Measurements from ENCODE around the gene UNC13B. TPM values are rescaled to one million over a fixed set of nuclear protein-coding genes. Genes with fewer than 3 reads are reported as not detected.

The UNC13B gene
- total RNA-seq, 1 experiment from 2014 or later = 17.6 TPM

- no peaks in the 10 kb centered on the region for H3K36me3 ChIP-seq (ENCODE audit: control insufficient read depth in 1 of 2, insufficient read depth in 2 of 2, low read length in 2 of 2)
- no peaks in the 10 kb centered on the region for H3K9me3 ChIP-seq (ENCODE audit: control insufficient read depth in 1 of 2, insufficient read depth in 1 of 2, low read depth in 1 of 2, low read length in 2 of 2)
- intact Hi-C loops (cut with micrococcal nuclease) = loop anchor here (1.0 to 10.0 kb wide), 4 partner anchors 47 to 540 kb away; partner anchors contain the start of genes CCDC107, RMRP, SIT1 and UNC13B
- H3K9ac ChIP-seq (ENCODE audit: low read length) = peak overlapping the region; percentile 52
- peak overlapping the region; percentile 98 for H3K4me2 ChIP-seq (ENCODE audit: low read length)
- H3K4me1 ChIP-seq (ENCODE audit: control insufficient read depth in 1 of 2, insufficient read depth in 2 of 2, low read length in 2 of 2) = peaks cover 39 to 65% of the 10 kb centered on the region in 2 experiments
- CTCF ChIA-PET = interaction anchor here (0.6 to 2.8 kb wide), 21 partner anchors 10 to 489 kb away, joined by 3 to 22 read pairs (median 3); partner anchors contain the start of genes FANCG, PIGO, RUSC2 and STOML2
- POLR2A ChIA-PET = interaction anchor here (0.6 to 1.5 kb wide), 6 partner anchors 12 to 450 kb away, joined by 3 to 10 read pairs (median 4); partner anchors contain the start of genes PIGO, STOML2 and UNC13B
- BruUV-seq (replicated peaks) = TSS peak; percentile 50
- no peaks in the 10 kb centered on the region for H4K20me1 ChIP-seq (ENCODE audit: insufficient read depth)
- ATAC-seq (no peak), DNase-seq (ENCODE audit: low read depth, low spot score) (no peak)
- H3K79me2 ChIP-seq (ENCODE audit: insufficient read depth, low read length) = no peaks in the 10 kb centered on the region
- H3K27ac ChIP-seq (ENCODE audit: low read depth, low read length) = peak overlapping the region; percentile 56
- no peaks in the 10 kb centered on the region for H3K27me3 ChIP-seq (ENCODE audit: insufficient read depth, low read length)
- peak overlapping the region; percentile 58 to 68 for H3K4me3 ChIP-seq (replicated peaks in 1 of 2; ENCODE audit: low read depth in 1 of 2, low read length in 2 of 2)
- RAD21 ChIA-PET (ENCODE audit: low non-redundant PET in 1 of 2, low total read pairs in 2 of 2, uncharacterized antibody in 2 of 2, unreplicated experiment in 2 of 2) = no interaction called here
- no peak overlapping the region for H2AFZ ChIP-seq (ENCODE audit: low read depth, low read length, poor library complexity, severe bottlenecking)
- no peaks in the 10 kb centered on the region for H3K9me2 ChIP-seq (ENCODE audit: insufficient read depth)
- TF ChIP-seq POLR2AphosphoS5 (IDR thresholded peaks at IDR 0.05; ENCODE audit: low read depth, low read length) (0 out of 2 replicates have a peak, but pooled peaks have one; percentile 12), EZH2phosphoT487 (IDR thresholded peaks at IDR 0.05; ENCODE audit: borderline replicate concordance) (no peak)
Measured at GRCh38 chr9:35114840-35115628, 46.8 kb upstream of the UNC13B start.

- intact Hi-C loops (cut with micrococcal nuclease) = loop anchor here (1.0 to 10.0 kb wide), 7 partner anchors 46 to 539 kb away; partner anchors contain the start of genes CCDC107, RMRP, SIT1 and UNC13B
- Histone ChIP-seq H3K27ac (ENCODE audit: low read depth, low read length) (peak within 1 kb of the TSS; percentile 56), H2AFZ (ENCODE audit: low read depth, low read length, poor library complexity, severe bottlenecking) (peak within 1 kb of the TSS; percentile 91), H3K4me2 (ENCODE audit: low read length) (peak within 1 kb of the TSS; percentile 98), H3K27me3 (ENCODE audit: insufficient read depth, low read length) (no peaks in the 10 kb centered on the region), H3K4me1 (ENCODE audit: control insufficient read depth in 1 of 2, insufficient read depth in 2 of 2, low read length in 2 of 2) (peaks cover 35 to 56% of the 10 kb centered on the region in 2 experiments), H3K79me2 (ENCODE audit: insufficient read depth, low read length) (no peaks in the 10 kb centered on the region), H3K9ac (ENCODE audit: low read length) (peak within 1 kb of the TSS; percentile 52), H3K9me3 (ENCODE audit: control insufficient read depth in 1 of 2, insufficient read depth in 1 of 2, low read depth in 1 of 2, low read length in 2 of 2) (no peaks in the 10 kb centered on the region), H4K20me1 (ENCODE audit: insufficient read depth) (no peaks in the 10 kb centered on the region), H3K36me3 (ENCODE audit: control insufficient read depth in 1 of 2, insufficient read depth in 2 of 2, low read length in 2 of 2) (no peaks in the 10 kb centered on the region), H3K4me3 (replicated peaks in 1 of 2; ENCODE audit: low read depth in 1 of 2, low read length in 2 of 2) (peak within 1 kb of the TSS; percentile 58 to 68), H3K9me2 (ENCODE audit: insufficient read depth) (no peaks in the 10 kb centered on the region)
- ChIA-PET POLR2A (interaction anchor here (0.6 to 1.5 kb wide), 7 partner anchors 13 to 451 kb away, joined by 3 to 10 read pairs (median 4); partner anchors contain the start of genes PIGO, STOML2, UNC13B and VCP), RAD21 (ENCODE audit: low non-redundant PET in 1 of 2, low total read pairs in 2 of 2, uncharacterized antibody in 2 of 2, unreplicated experiment in 2 of 2) (interaction anchor here in 1 of 2 experiments (1.8 kb wide), 1 partner anchor 143 kb away, joined by 7 read pairs; no protein-coding TSS in a partner anchor), CTCF (interaction anchor here (0.6 to 2.8 kb wide), 20 partner anchors 10 to 488 kb away, joined by 3 to 22 read pairs (median 4); partner anchors contain the start of genes FANCG, PIGO, RUSC2 and STOML2)
- ATAC-seq (peak; percentile 73), DNase-seq (ENCODE audit: low read depth, low spot score) (peak; percentile 93)
- TF ChIP-seq ZNF274 (IDR thresholded peaks at IDR 0.05; ENCODE audit: low read depth, low read length) (no peak), TCF7L2 (IDR thresholded peaks at IDR 0.05; ENCODE audit: borderline replicate concordance, extremely low read depth, insufficient read depth, insufficient read length) (peak; percentile 59), POLR2AphosphoS5 (IDR thresholded peaks at IDR 0.05; ENCODE audit: low read depth, low read length) (peak; percentile 59), FOSL1 (IDR thresholded peaks at IDR 0.05; ENCODE audit: low read depth) (no peak), SIN3A (IDR thresholded peaks at IDR 0.05; ENCODE audit: low read depth) (no peak), EGR1 (IDR thresholded peaks at IDR 0.05; ENCODE audit: low read depth) (no peak)
- BruUV-seq (replicated peaks) = no TSS peak
Measured at GRCh38 chr9:35115680-35116538, 45.9 kb upstream of the UNC13B start, which contains the start of gene ATOSB. TSS of gene ATOSB (minus strand) at chr9:35115862. CDS start at chr9:35108274, 7,588 bp downstream.
